ENCODE measurements around the gene TTLL4.

The TTLL4 gene

GRCh38 chr2:218745559-218746469 is 35.2 kb downstream of the TTLL4 start:
- no peaks in the 10 kb centered on the region for H3K27me3 ChIP-seq (ENCODE audit: insufficient read depth, low read length)
- H3K36me3 ChIP-seq (ENCODE audit: insufficient read depth, low read length): peaks cover 45% of the 10 kb centered on the region
- H3K4me3 ChIP-seq (ENCODE audit: low read depth, low read length): no peak overlapping the region
- peaks cover 3% of the 10 kb centered on the region for H3K4me1 ChIP-seq (ENCODE audit: control insufficient read depth, insufficient read depth, low read length, unreplicated experiment)
- H3K27ac ChIP-seq (ENCODE audit: low read depth, low read length): no peak overlapping the region
- H3K79me2 ChIP-seq (ENCODE audit: control insufficient read depth, insufficient read depth, low read length, unreplicated experiment): peaks cover 2% of the 10 kb centered on the region
- no peak overlapping the region for H2AFZ ChIP-seq (ENCODE audit: low read length, unreplicated experiment)

- Histone ChIP-seq H3K36me3 (ENCODE audit: insufficient read depth, low read length) (peaks cover 43% of the 10 kb centered on the region), H2AFZ (ENCODE audit: low read length, unreplicated experiment) (no peak overlapping the region), H3K4me1 (ENCODE audit: control insufficient read depth, insufficient read depth, low read length, unreplicated experiment) (peaks cover 3% of the 10 kb centered on the region), H3K79me2 (ENCODE audit: control insufficient read depth, insufficient read depth, low read length, unreplicated experiment) (peaks cover 2% of the 10 kb centered on the region), H3K4me3 (ENCODE audit: low read depth, low read length) (no peak overlapping the region), H3K27me3 (ENCODE audit: insufficient read depth, low read length) (no peaks in the 10 kb centered on the region), H3K27ac (ENCODE audit: low read depth, low read length) (no peak overlapping the region)
These were observed 35.8 kb downstream of the TTLL4 start for GRCh38 chr2:218746470-218746795.

GRCh38 chr2:218746960-218747359 is 36.3 kb downstream of the TTLL4 start:
- H3K4me3 ChIP-seq (ENCODE audit: low read depth, low read length): no peak overlapping the region
- peaks cover 43% of the 10 kb centered on the region for H3K36me3 ChIP-seq (ENCODE audit: insufficient read depth, low read length)
- no peaks in the 10 kb centered on the region for H3K27me3 ChIP-seq (ENCODE audit: insufficient read depth, low read length)
- peaks cover 2% of the 10 kb centered on the region for H3K79me2 ChIP-seq (ENCODE audit: control insufficient read depth, insufficient read depth, low read length, unreplicated experiment)
- H3K4me1 ChIP-seq (ENCODE audit: control insufficient read depth, insufficient read depth, low read length, unreplicated experiment): peaks cover 3% of the 10 kb centered on the region
- no peak overlapping the region for H2AFZ ChIP-seq (ENCODE audit: low read length, unreplicated experiment)
- no peak overlapping the region for H3K27ac ChIP-seq (ENCODE audit: low read depth, low read length)

- H3K27ac ChIP-seq (ENCODE audit: low read depth, low read length): no peak overlapping the region
- H3K4me1 ChIP-seq (ENCODE audit: control insufficient read depth, insufficient read depth, low read length, unreplicated experiment): peaks cover 3% of the 10 kb centered on the region
- peaks cover 2% of the 10 kb centered on the region for H3K79me2 ChIP-seq (ENCODE audit: control insufficient read depth, insufficient read depth, low read length, unreplicated experiment)
- no peak overlapping the region for H3K4me3 ChIP-seq (ENCODE audit: low read depth, low read length)
- H2AFZ ChIP-seq (ENCODE audit: low read length, unreplicated experiment): no peak overlapping the region
- peaks cover 49% of the 10 kb centered on the region for H3K36me3 ChIP-seq (ENCODE audit: insufficient read depth, low read length)
- no peaks in the 10 kb centered on the region for H3K27me3 ChIP-seq (ENCODE audit: insufficient read depth, low read length)
These were observed 38.3 kb downstream of the TTLL4 start for GRCh38 chr2:218748741-218749441.

DNA sequence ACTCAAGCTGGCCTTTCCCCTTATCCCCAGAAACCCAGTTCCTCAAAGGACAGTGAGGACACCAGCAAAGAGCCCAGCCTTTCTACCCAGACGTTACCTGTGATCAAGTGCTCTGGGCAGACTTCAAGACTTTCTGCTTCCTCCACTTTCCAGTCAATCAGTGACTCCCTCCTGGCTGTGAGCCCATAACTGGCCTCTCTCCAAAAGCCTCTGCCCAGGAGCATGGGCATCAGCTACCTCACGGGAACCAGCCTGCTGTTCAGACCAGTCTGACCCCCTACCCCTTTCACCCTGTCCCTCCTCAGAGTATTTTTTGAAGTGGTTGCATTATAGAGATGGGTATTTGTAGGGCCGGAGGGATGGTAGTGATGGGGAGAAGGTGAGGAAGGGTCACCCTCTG is 43.6 kb downstream of the TTLL4 start:
- H3K36me3 ChIP-seq (ENCODE audit: insufficient read depth, low read length): peaks cover 17% of the 10 kb centered on the region
- no peaks in the 10 kb centered on the region for H3K4me1 ChIP-seq (ENCODE audit: control insufficient read depth, insufficient read depth, low read length, unreplicated experiment)
- no peak overlapping the region for H2AFZ ChIP-seq (ENCODE audit: low read length, unreplicated experiment)
- no peaks in the 10 kb centered on the region for H3K79me2 ChIP-seq (ENCODE audit: control insufficient read depth, insufficient read depth, low read length, unreplicated experiment)
- no peak overlapping the region for H3K4me3 ChIP-seq (ENCODE audit: low read depth, low read length)
- H3K27me3 ChIP-seq (ENCODE audit: insufficient read depth, low read length): no peaks in the 10 kb centered on the region
- no peak overlapping the region for H3K27ac ChIP-seq (ENCODE audit: low read depth, low read length)

DNA sequence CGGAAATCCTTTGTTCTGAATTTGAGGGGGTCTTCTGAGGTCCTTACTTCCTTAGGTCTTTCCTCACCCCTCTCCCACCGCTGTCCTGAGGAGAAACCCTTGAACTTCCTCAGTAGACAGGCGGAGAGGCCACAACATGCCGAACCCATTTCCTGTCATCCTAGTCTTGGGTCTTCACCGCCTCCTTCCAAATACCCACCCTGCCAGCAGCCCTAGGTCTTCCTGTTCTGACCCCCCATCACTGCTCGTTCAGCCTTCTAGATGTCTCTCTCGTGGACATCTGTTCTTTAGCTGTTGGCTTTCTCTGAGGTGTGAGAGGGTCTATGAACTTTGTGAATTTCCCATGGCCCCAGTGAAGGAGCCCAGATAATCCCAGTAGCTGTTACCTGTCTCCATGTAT is 44.1 kb downstream of the TTLL4 start:
- H3K79me2 ChIP-seq (ENCODE audit: control insufficient read depth, insufficient read depth, low read length, unreplicated experiment): no peaks in the 10 kb centered on the region
- H3K27ac ChIP-seq (ENCODE audit: low read depth, low read length): no peak overlapping the region
- H3K4me3 ChIP-seq (ENCODE audit: low read depth, low read length): no peak overlapping the region
- H2AFZ ChIP-seq (ENCODE audit: low read length, unreplicated experiment): no peak overlapping the region
- H3K4me1 ChIP-seq (ENCODE audit: control insufficient read depth, insufficient read depth, low read length, unreplicated experiment): no peaks in the 10 kb centered on the region
- no peaks in the 10 kb centered on the region for H3K27me3 ChIP-seq (ENCODE audit: insufficient read depth, low read length)
- H3K36me3 ChIP-seq (ENCODE audit: insufficient read depth, low read length): peaks cover 15% of the 10 kb centered on the region; the same call in 1 of the 2 replicates

DNA sequence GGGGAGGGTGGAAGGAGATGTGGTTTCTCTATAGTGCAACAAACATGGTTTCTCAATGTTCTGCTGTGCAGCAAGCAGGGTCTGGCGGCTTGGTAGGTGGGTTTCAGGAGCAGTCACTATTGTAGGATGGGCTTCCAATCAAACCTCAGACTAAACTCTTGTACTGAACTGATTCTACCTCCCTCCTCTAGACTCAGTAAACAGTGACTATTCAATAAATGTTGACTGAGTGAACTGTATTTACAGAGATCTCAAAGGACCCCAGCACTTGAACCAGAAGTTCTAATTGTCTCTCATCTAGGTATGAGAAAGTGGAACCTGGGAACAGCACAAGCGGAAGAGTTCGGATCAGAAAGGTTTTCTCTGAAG is 44.5 kb downstream of the TTLL4 start:
- no peaks in the 10 kb centered on the region for H3K27me3 ChIP-seq (ENCODE audit: insufficient read depth, low read length)
- no peak overlapping the region for H2AFZ ChIP-seq (ENCODE audit: low read length, unreplicated experiment)
- no peaks in the 10 kb centered on the region for H3K79me2 ChIP-seq (ENCODE audit: control insufficient read depth, insufficient read depth, low read length, unreplicated experiment)
- H3K4me1 ChIP-seq (ENCODE audit: control insufficient read depth, insufficient read depth, low read length, unreplicated experiment): no peaks in the 10 kb centered on the region
- H3K36me3 ChIP-seq (ENCODE audit: insufficient read depth, low read length): peaks cover 11% of the 10 kb centered on the region; the same call in 1 of the 2 replicates
- H3K4me3 ChIP-seq (ENCODE audit: low read depth, low read length): no peak overlapping the region
- no peak overlapping the region for H3K27ac ChIP-seq (ENCODE audit: low read depth, low read length)

DNA sequence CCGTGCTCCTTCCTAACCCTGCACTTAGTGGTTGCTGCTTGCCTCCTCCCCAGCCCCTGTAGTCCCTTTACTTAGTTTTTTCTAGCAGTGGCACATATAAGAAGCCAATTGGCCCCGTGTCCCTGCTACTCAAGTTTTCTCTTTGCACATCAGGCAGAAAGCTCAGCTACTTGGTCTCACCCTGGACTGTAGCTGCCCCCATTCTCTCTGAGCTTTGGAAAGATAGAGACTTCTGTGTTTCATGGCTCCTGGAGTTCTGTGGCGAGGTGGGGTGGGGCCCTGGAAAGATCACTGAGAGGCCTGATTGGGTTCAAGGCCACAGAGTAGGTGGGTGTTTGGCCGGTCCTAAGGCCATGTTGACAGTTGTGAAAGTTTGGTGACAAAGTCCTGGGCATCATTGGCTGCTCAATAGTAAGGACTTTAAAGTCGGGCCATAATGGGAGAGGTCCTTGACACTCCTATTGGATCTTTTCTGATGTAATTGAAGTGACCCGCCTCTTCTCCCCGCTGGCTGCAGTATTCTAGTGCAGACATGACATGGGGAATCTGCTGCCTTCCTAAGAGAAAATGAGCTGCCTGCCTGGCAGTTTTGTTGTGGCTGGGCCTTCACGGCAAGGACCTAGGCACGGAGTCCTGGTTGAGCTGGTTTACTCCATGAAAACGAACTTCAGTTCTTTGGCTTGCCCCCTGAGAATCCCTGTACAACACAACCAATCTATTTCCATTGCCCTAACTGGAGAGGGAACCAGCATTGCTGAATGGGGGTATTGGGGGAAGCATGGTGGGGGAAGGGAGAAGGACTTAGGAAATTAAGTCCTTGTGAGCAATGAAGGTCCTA is 45.2 kb downstream of the TTLL4 start:
- Histone ChIP-seq H3K27ac (ENCODE audit: low read depth, low read length) (no peak overlapping the region), H3K4me1 (ENCODE audit: control insufficient read depth, insufficient read depth, low read length, unreplicated experiment) (no peaks in the 10 kb centered on the region), H3K36me3 (ENCODE audit: insufficient read depth, low read length) (peaks cover 9% of the 10 kb centered on the region; the same call in 1 of the 2 replicates), H3K4me3 (ENCODE audit: low read depth, low read length) (no peak overlapping the region), H2AFZ (ENCODE audit: low read length, unreplicated experiment) (no peak overlapping the region), H3K27me3 (ENCODE audit: insufficient read depth, low read length) (no peaks in the 10 kb centered on the region), H3K79me2 (ENCODE audit: control insufficient read depth, insufficient read depth, low read length, unreplicated experiment) (no peaks in the 10 kb centered on the region)

- Histone ChIP-seq H3K36me3 (ENCODE audit: insufficient read depth, low read length) (peaks cover 6% of the 10 kb centered on the region; the same call in 1 of the 2 replicates), H3K4me1 (ENCODE audit: control insufficient read depth, insufficient read depth, low read length, unreplicated experiment) (no peaks in the 10 kb centered on the region), H3K27me3 (ENCODE audit: insufficient read depth, low read length) (no peaks in the 10 kb centered on the region), H3K27ac (ENCODE audit: low read depth, low read length) (no peak overlapping the region), H2AFZ (ENCODE audit: low read length, unreplicated experiment) (no peak overlapping the region), H3K79me2 (ENCODE audit: control insufficient read depth, insufficient read depth, low read length, unreplicated experiment) (no peaks in the 10 kb centered on the region), H3K4me3 (ENCODE audit: low read depth, low read length) (no peak overlapping the region)
These were observed 46.2 kb downstream of the TTLL4 start for GRCh38 chr2:218756599-218757377.

- Histone ChIP-seq H3K4me1 (ENCODE audit: control insufficient read depth, insufficient read depth, low read length, unreplicated experiment) (no peaks in the 10 kb centered on the region), H3K79me2 (ENCODE audit: control insufficient read depth, insufficient read depth, low read length, unreplicated experiment) (no peaks in the 10 kb centered on the region), H3K27me3 (ENCODE audit: insufficient read depth, low read length) (no peaks in the 10 kb centered on the region), H3K27ac (ENCODE audit: low read depth, low read length) (no peak overlapping the region), H2AFZ (ENCODE audit: low read length, unreplicated experiment) (no peak overlapping the region), H3K4me3 (ENCODE audit: low read depth, low read length) (no peak overlapping the region), H3K36me3 (ENCODE audit: insufficient read depth, low read length) (no peaks in the 10 kb centered on the region)
These were observed 51.2 kb downstream of the TTLL4 start for GRCh38 chr2:218761795-218762194.

All from ACC112 (cell line).